HG02678 (cell line): ENCODE data around the gene CBX6.

ENCODE experiments used
- ATAC-seq: cut with Tn5 transposase; IDR thresholded peaks from one replicate; pipeline ENCODE4 v1.9.1; 2021; ENCODE audit warnings: mild to moderate bottlenecking, moderate library complexity; ENCODE audit not compliant: unreplicated experiment

CBX6 gene

DNA sequence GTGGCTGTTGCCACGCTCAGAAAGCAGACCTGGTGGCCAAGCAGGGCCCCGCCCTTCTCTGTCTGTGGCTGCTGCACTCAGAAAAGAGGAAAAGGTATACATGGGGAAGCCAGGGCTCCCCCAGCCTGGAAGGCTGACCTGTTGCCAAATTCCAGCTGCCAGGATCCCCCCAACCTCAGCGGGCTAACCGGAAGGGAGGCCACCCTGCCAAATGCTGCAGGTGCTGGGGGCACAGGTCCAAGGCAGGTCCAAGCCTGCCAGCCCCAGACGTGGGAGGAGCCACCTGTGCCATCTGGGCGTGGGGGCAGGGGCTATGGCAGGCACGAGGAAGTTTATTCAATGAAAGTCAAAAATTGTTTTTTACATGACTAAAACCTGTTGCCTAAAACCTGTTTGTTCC is 30.8 kb downstream of the CBX6 start:
- ATAC-seq: no peak

DNA sequence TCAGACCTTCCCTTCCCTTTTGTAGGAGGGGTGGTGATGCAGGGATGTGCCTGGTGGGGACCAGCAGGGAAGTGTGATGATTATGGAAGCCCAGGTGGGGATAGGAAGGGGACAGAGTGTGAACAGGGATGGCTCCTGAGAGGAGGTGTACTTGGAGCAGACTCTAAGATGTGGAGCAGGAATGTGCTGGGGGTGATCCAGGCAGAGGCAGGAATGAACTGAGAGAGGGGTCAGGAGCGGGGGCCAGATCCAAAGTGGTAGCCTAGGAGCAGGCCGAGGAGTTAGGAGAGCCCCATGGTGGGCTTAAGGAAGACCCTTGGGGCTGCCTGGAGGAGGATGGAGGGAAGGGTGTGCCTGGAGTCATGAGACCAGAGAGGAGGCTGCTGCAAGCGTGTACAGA is 31.9 kb downstream of the CBX6 start:
- no peak for ATAC-seq

DNA sequence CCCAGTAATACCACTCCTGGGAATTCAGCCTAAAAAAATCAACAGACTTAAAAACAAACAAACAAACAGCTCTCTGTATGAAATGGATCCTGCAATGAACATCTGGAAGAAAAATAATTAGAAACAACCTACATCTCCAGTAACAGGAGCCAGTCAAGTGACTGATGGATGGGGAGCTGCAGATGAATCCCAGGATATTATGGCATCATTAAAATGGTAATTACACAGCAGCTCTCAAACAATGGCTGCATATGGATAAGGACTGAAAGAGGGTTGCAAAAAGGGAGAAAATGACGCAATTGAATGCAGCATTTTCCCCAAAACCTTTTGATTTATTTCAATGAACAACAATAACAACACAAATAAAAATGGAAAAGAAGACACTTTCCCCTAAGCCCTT is 32.3 kb downstream of the CBX6 start:
- ATAC-seq: no peak

DNA sequence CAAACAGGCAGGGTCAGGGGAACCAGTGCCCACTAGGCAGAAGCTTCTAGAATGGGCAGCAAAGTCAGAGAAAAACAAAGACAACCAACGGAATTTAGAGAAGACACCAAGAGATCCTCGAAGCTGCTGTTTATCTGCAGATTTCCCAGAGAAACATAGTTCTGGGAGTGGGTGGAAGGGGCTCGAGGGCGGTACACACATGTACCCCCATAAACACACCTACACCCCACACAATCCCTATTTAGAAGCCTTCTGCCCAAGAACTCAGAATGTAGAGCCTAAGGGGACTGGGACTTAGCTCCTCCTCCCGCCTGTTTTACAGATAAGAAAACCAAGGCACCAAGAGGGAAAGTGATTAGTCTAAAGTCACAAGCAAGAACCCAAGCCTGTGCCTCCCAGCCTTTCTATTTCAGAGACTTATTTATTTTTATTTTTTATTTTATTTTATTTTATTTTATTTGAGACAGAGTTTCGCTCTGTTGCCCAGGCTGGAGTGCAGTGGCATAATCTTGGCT is 34.5 kb downstream of the CBX6 start:
- ATAC-seq: no peak

DNA sequence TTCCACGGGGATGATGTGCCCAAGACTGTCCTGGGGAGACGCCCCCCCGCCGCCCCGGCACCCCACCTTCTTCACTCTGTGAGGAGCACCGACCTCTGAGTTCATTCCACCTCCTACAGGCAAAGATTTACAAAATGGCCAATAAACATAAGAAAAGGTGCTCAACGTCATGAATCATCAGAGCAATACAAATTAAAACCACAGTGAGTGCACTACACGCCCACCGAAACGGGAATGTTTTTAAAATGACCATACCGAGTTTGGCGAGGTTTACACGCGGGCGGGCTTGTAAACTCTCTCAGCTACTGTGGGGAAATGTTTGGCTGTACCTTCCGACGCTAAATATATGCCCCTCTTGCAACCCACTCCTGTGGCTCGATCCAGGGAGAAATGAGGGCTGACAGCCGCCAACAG is 36.1 kb downstream of the CBX6 start:
- no peak for ATAC-seq

DNA sequence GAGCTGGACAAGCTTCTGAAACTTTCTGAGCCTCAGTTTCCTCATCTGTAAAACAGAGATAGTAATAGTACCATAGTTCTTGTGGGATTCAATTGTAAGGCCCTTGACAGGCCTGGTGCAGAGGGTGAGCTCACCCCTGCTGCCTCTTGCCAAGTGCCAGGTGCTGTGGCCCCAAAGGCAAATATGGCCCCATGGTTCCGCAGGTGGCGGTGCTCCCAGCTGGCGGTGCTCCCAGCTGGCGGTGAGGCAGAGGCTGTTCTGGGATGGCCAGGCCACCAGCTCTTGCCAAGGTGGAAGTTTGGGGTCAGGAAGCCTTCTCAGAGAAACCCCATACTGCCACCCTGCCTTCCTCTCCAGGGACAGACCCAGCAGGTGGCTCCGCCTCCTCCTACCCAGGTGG is 37.0 kb downstream of the CBX6 start:
- no peak for ATAC-seq

DNA sequence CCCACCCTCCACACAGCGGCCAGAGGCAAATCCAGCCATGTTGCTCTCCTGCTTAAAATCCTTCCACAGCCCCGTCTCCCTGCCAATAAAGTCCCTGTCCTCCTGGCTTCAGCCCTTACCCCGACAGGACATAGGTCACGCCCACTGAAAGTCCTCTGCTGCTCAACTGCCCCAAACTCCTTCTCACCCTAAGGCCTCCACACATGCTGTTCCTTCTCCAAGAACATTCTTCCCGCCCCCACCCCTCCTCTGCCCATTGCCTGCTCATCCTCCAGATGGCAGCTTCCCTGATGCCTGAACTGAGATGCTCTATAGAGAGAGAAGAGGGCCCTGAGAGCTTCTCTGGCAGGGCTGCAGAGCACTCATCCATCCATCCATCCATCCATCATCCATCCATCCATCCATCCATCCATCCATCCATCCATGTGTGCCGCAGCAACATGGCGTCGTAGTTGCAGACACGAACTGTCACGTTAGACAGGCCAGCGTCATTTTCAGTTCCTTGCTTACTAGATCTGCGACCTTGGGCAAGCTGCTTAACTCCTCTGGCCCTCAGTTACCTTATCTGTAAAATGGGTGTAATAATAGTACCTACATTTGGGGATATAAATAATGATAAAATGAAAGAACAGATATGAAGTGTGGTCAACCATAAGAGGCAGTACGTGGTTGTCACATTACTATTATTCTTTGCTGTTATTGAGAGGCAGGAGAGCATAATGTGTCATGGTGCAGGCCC is 37.6 kb downstream of the CBX6 start:
- no peak for ATAC-seq

DNA sequence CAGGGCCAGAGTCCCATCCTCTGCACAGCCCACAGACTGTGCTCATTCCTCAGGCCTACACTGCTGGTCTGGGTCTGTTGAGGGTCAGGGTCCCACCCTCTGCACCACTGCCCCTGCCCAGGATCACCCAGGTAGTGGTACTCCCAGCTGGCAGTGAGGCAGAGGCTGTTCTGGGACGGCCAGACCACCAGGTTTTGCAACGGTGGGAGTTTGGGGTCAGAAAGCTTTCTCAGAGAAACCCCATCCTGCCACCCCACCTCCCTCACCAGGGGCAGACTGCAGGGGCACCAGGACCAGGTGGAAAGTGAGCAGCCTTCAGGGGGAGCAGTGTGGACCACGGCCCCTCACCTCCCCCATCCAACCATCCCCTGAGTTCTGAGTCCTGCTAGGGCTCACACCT is 39.0 kb downstream of the CBX6 start:
- ATAC-seq: no peak

DNA sequence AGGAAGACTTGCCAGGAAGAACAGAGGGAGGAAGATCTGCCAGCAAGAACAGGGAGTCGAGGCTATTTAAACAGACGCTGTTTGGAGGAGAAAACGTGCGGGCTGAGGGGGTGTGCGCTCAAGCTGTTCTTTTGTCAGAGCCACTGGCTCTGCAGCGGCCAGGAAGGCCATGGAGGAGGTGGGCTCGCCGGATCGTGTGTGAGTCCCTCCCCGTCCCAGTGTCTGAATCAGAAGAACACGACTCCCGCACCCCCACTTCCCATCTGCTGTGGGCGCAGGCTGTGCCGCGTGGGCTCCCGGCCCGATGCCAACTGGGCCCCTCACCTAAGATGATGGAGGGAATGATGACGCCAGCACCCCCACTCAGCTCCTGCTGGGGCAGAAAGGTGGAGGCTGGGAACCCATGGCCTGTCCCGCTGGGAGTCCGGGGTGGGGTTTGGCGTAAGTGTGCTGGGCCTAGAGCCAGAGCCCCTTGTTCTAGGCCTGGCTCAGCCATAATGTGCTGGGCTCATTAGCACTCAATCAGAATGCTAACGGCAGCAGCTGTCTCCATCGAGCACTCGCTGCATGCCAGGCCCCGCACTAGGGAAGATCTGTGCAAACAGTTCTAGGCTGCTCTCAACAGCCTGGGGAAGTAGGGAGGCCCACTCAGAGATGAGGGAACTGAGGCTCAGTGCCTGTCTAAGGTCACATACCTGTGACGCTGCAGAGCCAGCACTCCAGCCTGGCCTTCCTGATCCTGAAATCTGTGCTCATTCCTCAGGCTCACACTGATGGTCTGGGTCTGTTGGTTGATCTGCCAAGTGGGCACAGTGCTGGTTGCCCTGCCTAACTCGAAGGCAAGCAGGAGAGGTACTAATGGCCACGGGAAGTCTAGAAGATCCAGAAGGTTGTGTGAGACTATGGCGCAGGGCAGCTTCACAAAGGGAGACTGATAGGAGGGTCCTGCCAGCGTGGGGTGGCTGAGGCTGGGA is 39.7 kb downstream of the CBX6 start:
- ATAC-seq: no peak

DNA sequence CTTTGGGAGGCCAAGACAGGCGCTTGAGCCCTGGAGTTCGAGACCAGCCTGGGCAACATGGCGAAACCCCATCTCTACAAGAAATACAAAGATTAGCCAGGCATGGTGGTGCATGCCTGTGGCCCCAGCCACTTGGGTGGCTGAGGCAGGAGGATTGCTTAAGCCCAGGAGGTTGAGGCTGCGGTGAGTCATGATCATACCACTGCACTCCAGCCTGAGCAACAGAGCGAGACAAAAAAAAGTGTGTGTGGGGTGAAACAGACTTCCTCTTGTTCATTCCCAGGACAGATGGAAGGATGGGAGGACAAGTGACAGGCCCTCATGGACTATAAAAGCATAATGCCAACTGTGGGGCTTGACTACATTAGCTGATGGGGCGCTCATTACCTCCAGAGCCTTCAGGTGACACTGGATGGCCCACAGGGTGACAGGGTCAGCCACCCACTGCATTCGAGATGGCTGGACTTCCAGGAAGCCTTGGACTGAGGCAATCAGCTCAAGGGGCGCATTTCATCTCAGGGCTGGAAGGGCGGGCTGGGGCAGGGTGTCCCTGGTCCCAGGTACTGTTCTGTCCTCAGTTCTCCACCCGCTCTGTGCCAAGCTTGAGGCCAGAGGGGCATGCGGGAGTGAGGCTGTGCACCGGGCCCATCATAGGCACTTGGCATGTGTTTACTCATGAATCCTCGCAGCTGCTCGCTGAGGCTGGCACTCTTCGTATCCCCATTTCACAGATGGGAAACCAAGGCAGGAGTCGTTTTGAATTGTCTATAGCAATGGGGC is 40.7 kb downstream of the CBX6 start:
- ATAC-seq: no peak

DNA sequence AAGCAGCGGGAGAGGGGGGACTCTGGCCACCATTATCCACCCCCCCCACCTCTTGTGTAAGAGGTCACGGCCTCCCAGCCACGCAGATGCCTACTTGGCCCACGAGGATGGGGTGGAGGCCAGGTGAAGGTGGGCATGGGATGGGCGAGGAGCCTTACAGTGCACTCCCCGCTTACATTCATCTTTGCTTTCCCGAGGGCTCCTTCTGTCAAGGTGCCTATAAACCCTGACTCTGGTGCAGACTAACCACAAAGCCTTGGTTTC is 41.2 kb downstream of the CBX6 start:
- no peak for ATAC-seq

DNA sequence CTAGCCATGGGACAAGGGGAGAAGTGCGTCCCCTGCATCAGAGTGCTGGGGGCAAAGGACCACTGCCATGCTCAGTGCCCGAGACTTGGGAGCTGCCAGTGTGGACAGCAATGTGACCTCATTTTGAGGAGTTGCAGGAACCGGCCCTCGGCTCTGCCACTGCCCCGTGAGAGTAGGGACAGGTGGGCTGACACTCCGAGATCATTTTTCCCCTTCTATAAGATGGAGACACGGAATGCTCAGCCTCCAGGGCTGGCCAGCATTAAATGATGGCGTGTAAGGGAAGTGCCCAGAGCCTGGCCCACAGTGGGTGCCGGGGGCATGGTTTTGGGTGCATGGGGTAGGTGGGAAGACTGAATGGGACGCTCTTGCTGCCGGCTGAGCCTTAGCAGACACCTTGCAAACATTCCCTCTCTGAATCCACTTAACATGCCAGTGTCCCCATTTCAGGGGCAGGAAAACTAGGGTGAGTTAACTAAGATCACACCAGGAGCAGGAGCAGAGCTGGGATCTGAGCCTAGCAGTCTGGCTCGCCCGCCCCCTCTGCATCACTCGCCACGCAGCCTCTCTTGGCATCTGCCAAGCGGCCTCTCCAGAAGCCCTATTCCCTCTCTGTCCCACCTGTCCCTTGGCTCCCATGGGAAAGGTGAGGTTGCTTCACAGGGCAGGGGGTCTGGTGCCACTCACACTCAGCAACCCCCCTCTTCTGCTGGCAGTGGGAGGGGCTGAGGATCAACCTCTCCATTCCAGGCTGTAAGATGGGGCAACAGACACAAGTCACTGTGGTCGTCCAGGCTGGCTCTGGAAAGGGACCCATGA is 41.8 kb downstream of the CBX6 start:
- ATAC-seq: no peak

DNA sequence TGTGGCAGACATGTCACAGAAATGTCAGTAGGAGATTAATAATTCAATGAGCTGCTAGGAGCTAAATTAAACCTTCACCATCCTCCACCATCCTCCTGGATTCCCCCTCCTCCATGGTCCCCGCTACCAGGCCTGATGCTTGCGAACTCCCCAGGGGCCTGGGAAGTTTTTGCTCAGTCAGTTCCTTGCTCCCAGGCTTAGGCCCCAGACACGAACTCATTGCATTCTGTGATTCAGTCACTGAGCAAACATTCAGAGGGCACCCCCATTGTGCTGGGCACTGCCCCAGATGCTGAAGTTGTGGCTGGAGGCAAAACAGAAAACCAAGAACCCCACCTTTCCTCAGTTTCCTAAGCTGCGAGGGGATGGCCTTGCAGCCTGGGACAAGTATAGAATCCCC is 42.5 kb downstream of the CBX6 start:
- ATAC-seq: no peak

DNA sequence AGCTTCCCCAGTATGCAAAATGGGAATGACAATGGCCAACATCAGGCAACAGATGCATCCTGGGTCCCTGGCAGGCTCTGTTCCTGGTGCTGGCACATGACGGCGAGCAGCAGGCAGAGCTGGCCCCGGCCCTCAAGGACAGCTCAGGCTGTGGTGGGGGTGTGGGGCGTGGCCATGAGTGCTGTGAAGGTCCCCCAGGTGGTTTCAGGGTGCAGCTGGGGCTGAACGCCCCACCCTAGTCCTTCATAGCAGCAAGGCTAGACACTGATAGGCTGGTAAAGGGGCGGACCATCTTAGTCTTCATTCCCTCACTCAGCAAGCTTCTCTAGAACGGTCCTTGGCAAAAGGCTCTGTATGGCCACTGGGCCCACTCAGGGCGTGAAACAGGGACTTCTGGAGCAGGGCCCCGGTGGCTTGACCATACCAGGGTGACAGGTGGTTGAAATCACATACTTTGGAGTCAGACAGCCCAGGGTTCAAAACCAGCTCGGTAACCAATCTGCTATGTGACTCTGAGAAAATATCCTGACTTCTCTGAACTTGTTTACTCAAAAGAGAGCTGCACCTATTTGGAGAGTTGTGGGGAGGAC is 43.3 kb downstream of the CBX6 start:
- no peak for ATAC-seq

DNA sequence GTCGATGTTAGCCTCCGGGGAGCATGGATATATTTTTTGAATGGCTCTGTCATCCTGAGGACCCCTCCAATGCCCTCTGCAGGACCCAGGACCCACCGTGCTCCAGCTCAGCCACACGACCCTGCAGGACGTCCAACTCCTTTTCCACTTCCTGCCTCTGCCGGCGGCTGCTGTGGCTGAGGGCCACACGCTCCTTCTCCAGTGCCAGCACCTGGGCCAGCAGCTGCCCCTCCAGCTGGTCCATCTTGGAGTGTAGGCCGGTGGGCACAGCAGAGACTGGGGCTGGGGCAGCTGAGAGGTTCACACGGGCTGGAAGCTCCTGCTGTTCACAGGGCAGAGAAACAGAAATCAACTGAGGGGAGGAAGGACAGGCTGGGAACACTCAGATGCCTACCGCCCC is 43.8 kb downstream of the CBX6 start:
- no peak for ATAC-seq

DNA sequence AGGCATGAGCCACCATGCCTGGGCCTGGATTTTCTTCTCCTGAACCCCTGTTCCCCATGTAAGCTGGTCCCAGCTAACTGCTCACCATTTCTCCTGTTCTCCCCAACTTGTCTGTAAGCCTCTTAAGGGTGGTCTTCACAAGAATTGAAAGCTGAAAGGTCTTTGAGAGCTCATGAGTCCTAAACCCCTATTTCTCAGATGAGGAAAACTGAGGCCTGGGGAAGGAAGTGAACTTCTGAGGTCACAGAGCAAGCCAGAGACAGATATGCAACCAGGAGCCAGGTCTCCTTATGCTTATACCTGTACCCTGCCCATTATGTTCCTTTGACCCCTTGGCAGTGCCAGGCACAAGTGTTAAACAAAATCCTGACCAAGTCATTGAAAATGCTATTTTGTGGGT is 44.5 kb downstream of the CBX6 start:
- no peak for ATAC-seq

DNA sequence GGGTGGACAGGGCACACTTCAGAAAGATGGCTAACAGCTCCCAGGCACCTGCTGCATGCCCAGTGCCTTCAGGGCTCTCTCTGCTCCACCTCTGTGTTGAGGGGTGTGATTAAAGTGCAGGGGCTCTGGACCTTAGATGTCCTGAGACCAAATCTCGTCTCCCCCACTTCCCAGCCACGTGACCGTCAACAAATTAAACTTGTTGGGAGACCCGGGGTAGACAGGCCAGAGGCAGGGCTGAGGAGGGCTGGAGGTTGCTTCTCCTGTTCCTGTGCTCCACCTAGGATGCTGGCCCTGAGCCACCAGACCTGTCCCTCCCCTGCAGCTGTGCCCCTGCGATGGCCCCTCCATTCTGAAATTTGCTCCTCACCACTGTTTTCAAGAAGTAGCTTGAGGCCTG is 45.2 kb downstream of the CBX6 start:
- ATAC-seq: no peak

DNA sequence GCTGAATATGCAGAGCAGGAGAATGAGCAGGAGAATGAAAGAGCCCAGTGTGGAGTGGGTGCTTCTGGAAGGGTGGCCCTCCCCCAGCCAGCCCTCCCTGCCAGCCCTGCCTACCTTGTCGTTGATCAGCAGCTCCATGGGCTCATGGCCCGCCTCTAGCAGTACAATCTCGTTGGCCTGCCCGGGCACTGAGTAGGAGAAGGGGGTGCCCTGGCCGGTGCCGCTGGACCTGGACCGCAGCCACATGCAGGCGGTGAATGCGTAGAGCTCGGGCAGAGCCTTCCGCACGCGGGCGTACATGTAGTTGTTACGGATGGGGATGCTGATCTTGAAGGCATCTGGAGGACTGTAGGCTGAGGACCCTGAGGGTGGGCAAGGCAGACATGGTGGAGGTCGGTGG is 45.6 kb downstream of the CBX6 start:
- ATAC-seq: no peak

DNA sequence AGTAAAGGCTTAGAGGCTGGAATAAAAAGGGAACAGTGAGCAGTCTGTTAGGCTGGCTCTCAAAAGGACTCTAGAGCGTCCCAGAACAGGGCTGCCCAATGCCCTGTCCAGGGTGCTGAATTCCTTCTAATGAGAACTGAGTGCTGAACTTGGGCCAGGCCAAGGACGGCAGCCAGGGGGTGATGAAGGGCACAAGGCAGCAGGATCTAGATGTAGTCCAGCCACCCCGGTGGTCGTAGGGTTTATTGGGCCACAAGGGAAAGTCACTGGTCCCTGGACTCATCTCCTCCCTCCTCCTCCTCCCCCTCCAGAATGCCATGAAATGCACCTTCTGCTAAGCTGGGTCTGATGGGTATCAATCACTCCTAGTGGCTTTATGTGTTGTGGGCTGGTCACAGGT is 47.4 kb downstream of the CBX6 start:
- ATAC-seq: no peak

DNA sequence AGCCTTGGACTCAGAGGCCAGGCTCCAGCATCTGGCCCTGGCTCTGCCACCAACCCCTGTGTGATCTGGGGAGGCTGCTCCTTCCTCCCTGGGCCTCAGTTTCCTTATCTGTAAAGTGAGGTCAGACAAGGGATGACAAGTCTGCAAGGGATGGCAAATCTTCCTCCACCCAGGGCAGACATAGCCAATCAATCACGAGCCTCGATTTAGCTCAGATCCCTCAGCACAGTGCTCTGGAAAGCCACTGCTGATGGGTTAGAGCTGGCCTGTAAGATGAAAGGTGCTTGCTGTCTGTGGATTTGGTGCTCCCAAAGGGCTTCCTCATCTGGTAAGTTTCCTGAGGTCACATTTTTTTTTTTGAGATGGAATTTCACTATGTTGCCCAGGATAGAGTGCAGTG is 48.4 kb downstream of the CBX6 start:
- no peak for ATAC-seq
